Nephron (organoid): ENCODE results near the gene ITGB6.

Experiments
- H3K27ac Mint-ChIP-seq, 3 experiments: 2 replicates each; pipeline ENCODE4 v1.8.0; 2020; ENCODE audit warnings: mixed read lengths in 3 of 3, mild to moderate bottlenecking in 2 of 3, moderate library complexity in 1 of 3
- H3K27me3 Mint-ChIP-seq: 2 replicates; pipeline ENCODE4 v1.8.0; 2021; ENCODE audit warnings: low read depth, mild to moderate bottlenecking, moderate library complexity, mixed read lengths
- H3K36me3 Mint-ChIP-seq: 2 replicates; pipeline ENCODE4 v1.8.0; 2020; ENCODE audit warnings: low read depth, mixed read lengths
- H3K4me1 Mint-ChIP-seq: 2 replicates; pipeline ENCODE4 v1.8.0; 2020; ENCODE audit warnings: mixed read lengths
- H3K4me3 Mint-ChIP-seq, 3 experiments: 2 replicates each; pipeline ENCODE4 v1.8.0; 2020; ENCODE audit warnings: mild to moderate bottlenecking in 3 of 3, mixed read lengths in 3 of 3, moderate library complexity in 2 of 3
- H3K9me3 Mint-ChIP-seq: 2 replicates; pipeline ENCODE4 v1.8.0; 2020; ENCODE audit warnings: mixed read lengths
- CTCF ChIP-seq, 3 experiments: fragments of 200-600 bp; sonication (generic); IDR thresholded peaks; one replicate each; pipeline ENCODE4 v1.5.0; 2021; ENCODE audit warnings: antibody characterized with exemption in 3 of 3; ENCODE audit not compliant: unreplicated experiment in 3 of 3

ITGB6 gene

DNA sequence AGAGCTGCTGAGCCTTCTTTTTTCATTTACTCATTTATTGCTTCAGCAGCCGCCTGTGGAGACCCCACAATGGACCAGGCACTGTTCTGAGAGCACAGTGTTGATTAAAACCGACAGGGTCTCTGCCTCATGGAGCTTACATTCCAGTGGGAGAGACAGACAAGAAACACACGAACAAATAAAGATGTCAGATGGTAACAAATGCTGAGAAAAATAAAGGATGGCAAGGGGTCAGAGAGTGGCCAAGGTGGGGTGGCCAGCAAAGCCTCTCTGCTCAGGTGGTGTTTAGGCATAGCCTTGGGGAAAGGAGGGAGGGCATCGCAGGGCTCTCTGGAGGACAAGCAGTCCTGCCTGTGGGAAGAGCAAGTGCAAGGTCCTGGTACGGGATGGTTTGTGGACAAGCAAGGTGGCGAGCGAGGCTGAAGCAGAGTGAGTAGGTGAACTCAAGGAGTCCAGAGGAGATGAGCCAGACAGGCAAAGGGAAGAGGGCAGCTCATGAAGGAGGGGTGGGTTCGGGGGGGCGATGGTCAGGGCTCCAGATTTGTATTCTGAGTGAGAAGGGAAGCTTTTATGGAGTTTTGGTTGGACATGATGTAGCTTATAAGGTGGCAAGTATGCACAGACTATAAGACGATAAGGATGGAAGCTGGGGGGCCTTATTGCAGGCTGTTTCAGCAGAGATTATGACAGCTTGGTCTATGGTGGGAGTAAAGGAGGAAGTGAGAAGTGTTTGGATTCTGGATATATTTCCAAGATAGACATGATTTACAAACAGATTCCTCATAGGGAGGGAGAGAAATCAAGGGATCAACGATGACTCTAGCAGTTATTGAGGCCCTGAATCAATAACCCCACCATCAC is 8.8 kb upstream of the ITGB6 start:
- peak overlapping the region; percentile 58 to 87 (median 86) for H3K27ac Mint-ChIP-seq
- TF ChIP-seq CTCF (IDR thresholded peaks at IDR 0.05; ENCODE audit: unreplicated experiment in 3 of 3): no peak
- H3K27me3 Mint-ChIP-seq: no peaks in the 10 kb centered on the region
- H3K36me3 Mint-ChIP-seq: no peaks in the 10 kb centered on the region
- H3K4me1 Mint-ChIP-seq: peaks cover 49% of the 10 kb centered on the region
- no peak overlapping the region for H3K4me3 Mint-ChIP-seq
- peaks cover 5% of the 10 kb centered on the region for H3K9me3 Mint-ChIP-seq

GRCh38 chr2:160207804-160208654 is 8.0 kb upstream of the ITGB6 start:
- H3K27ac Mint-ChIP-seq: peak overlapping the region; percentile 58 to 87 (median 86)
- no peaks in the 10 kb centered on the region for H3K36me3 Mint-ChIP-seq
- H3K4me3 Mint-ChIP-seq: no peak overlapping the region
- peaks cover 42% of the 10 kb centered on the region for H3K4me1 Mint-ChIP-seq
- H3K9me3 Mint-ChIP-seq: peaks cover 5% of the 10 kb centered on the region
- TF ChIP-seq CTCF (IDR thresholded peaks at IDR 0.05; ENCODE audit: unreplicated experiment in 3 of 3): no peak
- no peaks in the 10 kb centered on the region for H3K27me3 Mint-ChIP-seq

GRCh38 chr2:160207271-160207670 is 7.2 kb upstream of the ITGB6 start:
- Mint-ChIP-seq H3K27me3 (no peaks in the 10 kb centered on the region), H3K9me3 (peaks cover 5% of the 10 kb centered on the region), H3K36me3 (no peaks in the 10 kb centered on the region), H3K4me3 (no peak overlapping the region), H3K4me1 (peaks cover 45% of the 10 kb centered on the region), H3K27ac (peak overlapping the region in 2 of 3 experiments; percentile 86 to 87)
- no peak for TF ChIP-seq CTCF (IDR thresholded peaks at IDR 0.05; ENCODE audit: unreplicated experiment in 3 of 3)

DNA sequence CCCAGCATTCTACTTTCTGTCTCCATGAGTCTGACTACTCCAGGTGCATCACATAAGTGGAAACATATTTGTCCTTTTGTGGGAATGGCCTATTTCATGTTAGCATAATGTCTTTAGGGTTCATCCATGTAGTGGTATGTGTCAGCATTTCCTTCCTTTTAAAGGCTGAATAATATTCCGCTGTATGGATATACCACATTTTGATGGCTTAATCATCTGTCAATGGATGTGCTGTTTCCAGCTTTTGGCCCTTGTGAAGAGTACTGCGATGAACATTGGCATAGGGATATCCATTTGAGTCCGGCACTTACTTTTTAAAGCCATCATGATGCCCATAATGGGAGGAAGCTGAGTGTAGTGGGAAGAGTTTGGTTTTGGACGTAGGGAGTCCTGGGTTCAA is 6.4 kb upstream of the ITGB6 start:
- H3K4me1 Mint-ChIP-seq: peaks cover 43% of the 10 kb centered on the region
- H3K27me3 Mint-ChIP-seq: no peaks in the 10 kb centered on the region
- H3K9me3 Mint-ChIP-seq: peaks cover 5% of the 10 kb centered on the region
- no peaks in the 10 kb centered on the region for H3K36me3 Mint-ChIP-seq
- H3K4me3 Mint-ChIP-seq: no peak overlapping the region
- no peak for TF ChIP-seq CTCF (IDR thresholded peaks at IDR 0.05; ENCODE audit: unreplicated experiment in 3 of 3)
- no peak overlapping the region for H3K27ac Mint-ChIP-seq

DNA sequence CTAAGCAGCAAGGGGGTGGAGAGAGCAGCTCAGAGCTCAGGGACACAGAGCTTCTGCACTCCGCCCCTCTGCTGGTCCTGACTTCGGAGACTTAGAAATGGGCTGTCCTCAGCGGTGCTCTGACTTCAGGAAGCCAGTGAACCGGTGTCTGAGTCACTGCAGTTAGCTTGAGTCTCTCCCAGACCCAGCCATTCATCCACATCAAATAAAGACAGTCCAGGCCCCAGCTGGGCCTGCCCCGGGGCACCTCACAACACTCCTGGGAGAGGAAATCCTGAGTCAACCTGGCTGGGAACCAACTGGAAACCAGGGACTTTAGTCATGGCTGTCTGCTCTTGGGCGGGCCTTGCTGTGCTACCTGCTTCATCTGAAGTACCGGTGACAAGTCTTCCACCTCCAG is 5.4 kb upstream of the ITGB6 start:
- H3K27ac Mint-ChIP-seq: peak overlapping the region in 1 of 3 experiments; percentile 32
- no peak overlapping the region for H3K4me3 Mint-ChIP-seq
- H3K4me1 Mint-ChIP-seq: peaks cover 35% of the 10 kb centered on the region
- no peak for TF ChIP-seq CTCF (IDR thresholded peaks at IDR 0.05; ENCODE audit: unreplicated experiment in 3 of 3)
- H3K36me3 Mint-ChIP-seq: no peaks in the 10 kb centered on the region
- H3K9me3 Mint-ChIP-seq: peaks cover 5% of the 10 kb centered on the region
- H3K27me3 Mint-ChIP-seq: no peaks in the 10 kb centered on the region
